CD4-positive, alpha-beta T cell treated with Interleukin-4 for 1 hour (primary cell): Measurements from ENCODE around the gene ITPR2.

ENCODE experiments used
- DNase-seq, 2 donors: peaks; one replicate each; pipeline ENCODE4 v3.0.0-alpha.2; 2020 to 2022

Gene ITPR2

DNA sequence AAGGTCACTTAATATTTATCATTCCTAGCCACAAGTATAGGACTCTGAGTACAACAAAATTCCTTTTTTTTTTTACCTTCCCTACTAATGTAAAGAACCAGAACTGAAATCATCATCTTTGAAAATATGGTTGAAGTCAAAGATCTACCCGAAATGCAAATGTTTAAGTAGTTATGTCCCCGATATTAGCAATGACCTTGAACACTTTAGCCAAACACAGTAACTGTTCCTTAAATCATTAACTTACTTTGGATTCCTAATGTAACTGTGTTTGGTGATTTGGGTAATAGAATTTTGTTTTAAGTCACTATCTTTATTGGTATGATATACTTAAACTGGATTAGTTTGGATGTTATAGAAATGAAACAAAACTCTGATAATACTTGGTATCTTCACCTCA is 14.4 kb downstream of the ITPR2 start:
- DNase-seq = no peak

DNA sequence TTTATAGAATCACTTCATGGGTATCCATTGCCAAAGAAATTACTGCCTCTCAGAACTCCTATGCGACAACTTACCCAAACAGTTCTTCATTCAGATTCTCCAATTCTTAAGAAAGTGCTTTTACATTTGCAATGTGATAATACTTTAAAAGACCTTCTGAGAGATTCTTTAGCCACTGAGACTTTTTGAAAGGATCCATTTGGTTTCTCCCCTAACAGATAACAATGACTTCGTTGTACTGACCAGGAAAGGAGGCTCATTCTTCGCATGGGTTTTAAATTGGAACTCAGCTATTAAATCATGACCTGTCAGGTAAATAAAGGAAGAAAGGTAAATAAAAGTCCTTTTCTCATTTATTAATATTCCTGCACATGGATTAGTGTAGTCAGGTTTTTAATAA is 14.8 kb downstream of the ITPR2 start:
- DNase-seq = no peak

DNA sequence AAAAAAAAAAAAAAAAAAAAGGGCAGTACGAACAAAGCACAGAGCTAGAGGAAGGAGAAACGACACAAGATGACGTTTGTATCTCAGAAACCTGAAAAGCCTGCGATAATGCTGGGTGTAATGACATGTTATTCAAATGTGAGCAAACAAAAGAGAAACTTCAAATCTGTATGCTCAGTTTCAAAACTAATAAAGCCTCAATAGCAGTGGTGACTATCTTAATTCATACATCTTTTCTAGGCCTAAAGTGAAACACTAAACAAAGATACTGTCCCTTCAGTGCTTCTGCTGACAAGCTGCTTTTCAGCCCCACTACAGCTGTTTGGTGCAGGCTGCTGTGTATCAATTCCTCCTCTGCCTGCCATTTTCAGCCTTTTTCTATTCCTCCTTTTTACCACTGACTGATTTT is 15.8 kb downstream of the ITPR2 start:
- DNase-seq = no peak

DNA sequence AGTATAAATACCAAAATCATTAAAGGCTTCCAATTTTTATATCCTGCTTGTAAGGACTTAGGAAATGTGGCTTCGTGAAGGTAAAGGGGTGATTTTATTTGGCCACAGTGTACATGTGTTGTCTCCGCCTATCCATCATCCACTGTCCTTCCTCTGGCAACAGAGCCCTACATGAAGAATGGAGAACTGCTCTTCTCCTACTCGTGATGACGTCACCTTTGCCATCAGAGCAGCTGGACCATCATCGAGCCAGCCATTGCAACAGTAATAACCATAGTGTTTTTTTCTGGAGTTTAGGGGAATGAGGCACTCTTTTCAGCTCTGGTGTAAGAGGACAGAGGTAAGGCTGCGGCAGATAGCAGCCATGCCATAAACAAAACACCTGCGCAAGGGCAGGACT is 19.2 kb downstream of the ITPR2 start:
- DNase-seq = no peak

- DNase-seq = no peak
Measured at GRCh38 chr12:26810330-26810729, 22.7 kb downstream of the ITPR2 start.

DNA sequence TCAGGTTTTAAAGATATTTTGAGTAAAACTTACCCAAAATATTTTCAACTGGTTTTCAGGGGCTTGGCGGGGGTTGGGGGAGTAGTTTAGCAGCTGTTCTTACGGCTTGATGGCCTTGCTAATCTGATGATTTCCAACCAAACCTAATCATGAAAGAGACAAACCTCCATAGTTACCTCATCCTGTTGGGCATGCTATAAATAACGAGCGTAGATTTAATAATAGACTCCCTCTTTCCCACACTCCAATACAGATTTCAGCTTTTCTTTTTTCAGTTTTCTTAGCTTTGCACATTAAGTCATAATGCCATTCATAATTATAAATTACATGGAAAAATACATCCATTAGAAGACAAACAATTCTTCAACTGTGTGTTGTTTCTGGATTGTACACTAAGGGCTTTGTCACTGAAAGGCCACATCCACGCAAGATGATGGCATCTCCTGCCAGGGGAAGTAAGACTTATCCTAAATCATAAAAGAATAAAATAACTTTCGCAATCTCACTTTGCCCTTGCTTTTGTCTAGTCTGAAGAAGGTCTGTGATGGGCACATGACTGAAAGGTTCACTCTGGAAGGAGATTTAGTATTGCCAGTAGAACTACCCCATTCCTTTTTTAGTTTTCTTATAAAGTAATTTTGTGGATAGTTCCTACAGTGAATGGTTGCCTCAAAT is 23.2 kb downstream of the ITPR2 start:
- no peak for DNase-seq

DNA sequence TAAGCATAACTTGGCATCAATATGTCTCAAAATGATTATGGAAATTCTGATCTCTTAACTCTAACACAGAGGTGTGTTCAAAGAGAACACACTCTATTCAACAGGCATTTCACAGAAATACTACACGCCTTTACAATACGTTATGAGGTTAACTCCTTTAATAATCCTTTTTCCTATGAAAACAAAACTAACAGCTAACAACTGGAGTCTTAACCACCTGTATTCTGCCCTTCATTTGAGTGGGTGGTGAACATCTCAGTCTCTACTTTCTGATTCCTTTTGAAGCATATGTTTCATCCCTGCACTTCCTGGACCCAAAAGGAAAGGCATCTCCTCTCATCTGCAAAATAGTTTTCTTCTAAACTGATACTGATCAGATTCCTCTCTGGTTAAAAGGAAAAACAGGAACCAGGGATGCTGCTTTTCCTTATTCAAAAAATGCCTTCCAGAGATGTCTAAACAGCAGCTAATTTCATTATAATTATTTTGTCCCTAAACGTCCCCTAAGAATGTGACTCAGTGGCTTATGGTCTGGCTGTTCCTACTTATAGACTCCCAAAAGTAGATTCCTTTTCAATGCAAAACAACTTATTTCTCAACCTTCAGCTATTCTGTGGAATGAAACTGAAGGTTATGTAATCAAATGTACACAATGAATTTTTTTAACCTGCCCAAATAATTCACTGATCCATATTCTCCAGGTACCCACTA is 24.1 kb downstream of the ITPR2 start:
- DNase-seq = no peak

GRCh38 chr12:26807292-26807691 is 25.7 kb downstream of the ITPR2 start:
- DNase-seq = no peak

GRCh38 chr12:26806556-26806955 is 26.4 kb downstream of the ITPR2 start:
- DNase-seq = no peak

- no peak for DNase-seq
Measured at GRCh38 chr12:26805401-26805971, 27.5 kb downstream of the ITPR2 start.

DNA sequence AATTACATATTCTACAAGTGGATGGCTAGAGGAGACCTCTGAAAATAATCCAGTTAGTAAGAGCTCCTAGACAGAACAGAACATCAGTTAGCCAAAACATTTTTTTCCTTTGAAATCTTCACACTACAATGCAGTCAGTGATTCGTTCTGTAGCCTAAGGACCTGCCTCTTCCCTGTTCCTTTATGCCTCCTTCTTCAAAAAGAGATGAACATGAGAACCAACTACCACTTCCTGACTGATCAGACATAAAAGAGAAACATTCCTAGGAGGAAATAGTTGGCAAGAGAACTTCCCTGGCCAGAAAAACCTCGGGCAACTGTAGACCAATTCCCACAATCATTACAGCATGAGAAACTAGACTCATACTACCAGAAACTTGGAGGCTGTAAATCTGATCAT is 29.4 kb downstream of the ITPR2 start:
- no peak for DNase-seq

- no peak for DNase-seq
Measured at GRCh38 chr12:26801486-26801885, 31.5 kb downstream of the ITPR2 start.

GRCh38 chr12:26800858-26801257 is 32.1 kb downstream of the ITPR2 start:
- DNase-seq = no peak

GRCh38 chr12:26800347-26800746 is 32.6 kb downstream of the ITPR2 start:
- no peak for DNase-seq

- DNase-seq = no peak
Measured at GRCh38 chr12:26799741-26800140, 33.3 kb downstream of the ITPR2 start.

GRCh38 chr12:26798640-26799039 is 34.4 kb downstream of the ITPR2 start:
- no peak for DNase-seq

DNA sequence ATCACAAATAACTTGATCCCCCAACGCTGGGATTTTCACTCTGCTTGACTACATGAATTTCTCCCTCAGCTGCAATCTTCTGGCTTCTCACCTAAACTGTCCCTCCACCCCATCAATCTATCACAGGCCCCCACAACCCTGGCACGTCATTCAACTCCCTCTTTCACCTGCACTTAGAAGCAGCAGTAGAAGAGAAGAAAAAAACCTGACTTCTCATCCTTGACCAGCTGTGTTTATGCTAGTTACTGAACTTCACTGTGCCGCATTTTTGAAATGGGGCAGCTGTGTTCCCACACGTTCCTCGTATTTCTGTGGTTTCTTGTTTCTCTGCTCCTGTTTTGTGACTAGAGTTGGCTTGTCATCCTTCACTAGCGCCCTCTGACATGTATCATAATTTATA is 35.0 kb downstream of the ITPR2 start:
- no peak for DNase-seq

DNA sequence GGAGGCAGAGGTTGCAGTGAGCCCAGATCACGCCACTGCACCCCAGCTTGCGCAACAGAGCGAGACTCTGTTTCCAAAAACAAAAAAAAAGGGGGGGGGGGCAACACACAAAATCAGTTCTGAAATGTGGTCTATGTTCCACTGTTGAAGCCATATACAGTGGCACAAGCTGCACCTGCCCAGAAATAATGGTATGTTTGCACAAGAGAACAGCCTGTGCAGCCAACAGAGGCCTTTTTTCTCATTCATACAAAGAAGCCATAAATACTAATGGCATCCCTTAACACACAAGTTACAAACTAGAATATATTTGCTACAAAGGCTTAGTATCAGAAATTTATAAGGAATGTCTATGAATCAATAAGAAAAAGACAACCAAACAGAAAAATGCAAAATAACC is 37.1 kb downstream of the ITPR2 start:
- no peak for DNase-seq

GRCh38 chr12:26791301-26791791 is 41.6 kb downstream of the ITPR2 start:
- peak in 1 of 2 donors; percentile 36 for DNase-seq

- DNase-seq = no peak
Measured at GRCh38 chr12:26790645-26790994, 42.4 kb downstream of the ITPR2 start.

- DNase-seq = no peak
Measured at GRCh38 chr12:26789731-26790644, 43.0 kb downstream of the ITPR2 start.

DNA sequence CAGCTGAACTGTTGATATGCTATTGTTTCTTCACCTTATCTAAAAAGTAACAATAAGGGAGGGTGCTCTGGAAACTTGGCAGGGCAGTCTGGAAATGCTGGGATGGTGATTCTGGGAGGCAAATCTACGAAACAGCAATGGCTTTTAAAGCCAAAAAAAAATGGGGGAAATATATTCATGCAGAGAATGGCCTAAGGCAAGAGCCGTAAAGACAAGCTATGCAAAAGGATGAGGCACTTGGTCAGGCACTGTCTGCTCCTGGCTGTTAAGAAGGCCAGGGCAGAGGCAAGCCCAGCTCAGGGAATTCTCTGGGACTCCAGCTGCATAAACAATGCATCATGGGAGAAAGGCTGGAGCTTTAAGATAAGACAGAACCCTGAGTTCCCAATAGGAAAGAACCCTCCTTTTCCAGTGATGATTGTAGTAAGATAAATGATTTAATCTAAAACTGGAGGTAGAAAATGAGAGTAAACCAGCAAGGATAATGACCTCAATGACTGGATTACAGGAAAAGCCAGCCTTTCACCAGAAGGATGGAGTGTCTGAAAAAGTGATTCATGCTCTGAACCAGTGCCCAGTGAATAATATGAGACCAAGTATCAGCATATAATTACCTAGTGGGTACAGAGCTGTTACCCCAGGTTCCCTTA is 46.0 kb downstream of the ITPR2 start:
- DNase-seq = no peak

GRCh38 chr12:26786491-26786864 is 46.5 kb downstream of the ITPR2 start:
- no peak for DNase-seq
